ENCODE data around the gene ANKS1B.

The ANKS1B gene

GRCh38 chr12:98724384-98725155 lies 1260.2 kb downstream of the ANKS1B start:
- TF ChIP-seq CREB1 (IDR thresholded peaks at IDR 0.05; ENCODE audit: low read depth), result no peak
- TF ChIP-seq RAD21 (IDR thresholded peaks at IDR 0.05; ENCODE audit: low read depth), result no peak
- no peak for TF ChIP-seq CEBPB (IDR thresholded peaks at IDR 0.05)
- TF ChIP-seq EGR1 (IDR thresholded peaks at IDR 0.05), result no peak

GRCh38 chr12:98721204-98721702 lies 1263.5 kb downstream of the ANKS1B start:
- TF ChIP-seq CEBPB (IDR thresholded peaks at IDR 0.05), result no peak
- no peak for TF ChIP-seq TAF1 (IDR thresholded peaks at IDR 0.05; ENCODE audit: low read depth)
- no peak for TF ChIP-seq TCF12 (IDR thresholded peaks at IDR 0.05; ENCODE audit: low read depth)
- TF ChIP-seq RAD21 (IDR thresholded peaks at IDR 0.05; ENCODE audit: low read depth), result no peak
- TF ChIP-seq USF1 (IDR thresholded peaks at IDR 0.05), result no peak
- no peak for TF ChIP-seq EGR1 (IDR thresholded peaks at IDR 0.05)
- TF ChIP-seq TEAD4 (IDR thresholded peaks at IDR 0.05), result no peak
- no peak for TF ChIP-seq YY1 (IDR thresholded peaks at IDR 0.05; ENCODE audit: low read depth)
- TF ChIP-seq REST (IDR thresholded peaks at IDR 0.05; ENCODE audit: low read depth), result no peak
- TF ChIP-seq FOXM1 (IDR thresholded peaks at IDR 0.05; ENCODE audit: borderline replicate concordance, low read depth), result no peak
- TF ChIP-seq NFIC (IDR thresholded peaks at IDR 0.05), result no peak

- TF ChIP-seq YY1 (IDR thresholded peaks at IDR 0.05; ENCODE audit: low read depth) (no peak), EGR1 (IDR thresholded peaks at IDR 0.05) (no peak), TAF1 (IDR thresholded peaks at IDR 0.05; ENCODE audit: low read depth) (no peak), ZBTB7A (IDR thresholded peaks at IDR 0.05; ENCODE audit: low read depth) (no peak)
These were observed 1264.9 kb downstream of the ANKS1B start for GRCh38 chr12:98719515-98720504.

- TF ChIP-seq TAF1 (IDR thresholded peaks at IDR 0.05; ENCODE audit: low read depth), result no peak
- TF ChIP-seq MAX (IDR thresholded peaks at IDR 0.05), result no peak
- TF ChIP-seq CEBPB (IDR thresholded peaks at IDR 0.05), result no peak
- no peak for TF ChIP-seq ZBTB7A (IDR thresholded peaks at IDR 0.05; ENCODE audit: low read depth)
- TF ChIP-seq RAD21 (IDR thresholded peaks at IDR 0.05; ENCODE audit: low read depth), result no peak
- no peak for TF ChIP-seq TEAD4 (IDR thresholded peaks at IDR 0.05)
- no peak for TF ChIP-seq FOXM1 (IDR thresholded peaks at IDR 0.05; ENCODE audit: borderline replicate concordance, low read depth)
- TF ChIP-seq EGR1 (IDR thresholded peaks at IDR 0.05), result no peak
- TF ChIP-seq TCF12 (IDR thresholded peaks at IDR 0.05; ENCODE audit: low read depth), result no peak
- TF ChIP-seq USF1 (IDR thresholded peaks at IDR 0.05), result no peak
- TF ChIP-seq EP300 (IDR thresholded peaks at IDR 0.05; ENCODE audit: borderline replicate concordance), result no peak
- TF ChIP-seq NFIC (IDR thresholded peaks at IDR 0.05), result no peak
- TF ChIP-seq CREB1 (IDR thresholded peaks at IDR 0.05; ENCODE audit: low read depth), result no peak
These were observed 1270.3 kb downstream of the ANKS1B start for GRCh38 chr12:98714426-98714825.

- TF ChIP-seq TEAD4 (IDR thresholded peaks at IDR 0.05) (no peak), NFIC (IDR thresholded peaks at IDR 0.05) (no peak), MAX (IDR thresholded peaks at IDR 0.05) (no peak), TCF12 (IDR thresholded peaks at IDR 0.05; ENCODE audit: low read depth) (no peak), REST (IDR thresholded peaks at IDR 0.05; ENCODE audit: low read depth) (no peak), CEBPB (IDR thresholded peaks at IDR 0.05) (no peak), FOXM1 (IDR thresholded peaks at IDR 0.05; ENCODE audit: borderline replicate concordance, low read depth) (no peak), RAD21 (IDR thresholded peaks at IDR 0.05; ENCODE audit: low read depth) (no peak), ZBTB7A (IDR thresholded peaks at IDR 0.05; ENCODE audit: low read depth) (no peak), EP300 (IDR thresholded peaks at IDR 0.05; ENCODE audit: borderline replicate concordance) (no peak), CREB1 (IDR thresholded peaks at IDR 0.05; ENCODE audit: low read depth) (no peak), YY1 (IDR thresholded peaks at IDR 0.05; ENCODE audit: low read depth) (no peak), TAF1 (IDR thresholded peaks at IDR 0.05; ENCODE audit: low read depth) (no peak), EGR1 (IDR thresholded peaks at IDR 0.05) (no peak)
These were observed 1275.7 kb downstream of the ANKS1B start for GRCh38 chr12:98709022-98709421.
